Stomach (tissue), 9 donors: ENCODE measurements around the gene DDX5. TPM values are rescaled to one million over a fixed set of nuclear protein-coding genes. Genes with fewer than 3 reads are reported as not detected.

ENCODE experiments used
- DNase-seq, 2 donors: peaks; one replicate each; pipeline versions ENCODE4 v3.0.0 to v3.0.0-alpha.2; 2013 to 2019
- H3K27ac ChIP-seq, 5 donors: fragments of 200-600 bp in 4 of 5; sonication (generic) in 4 of 5; one replicate each; pipeline ENCODE4 v1.5.1; 2013 to 2019; ENCODE audit warnings: mild to moderate bottlenecking in 1 of 5, moderate library complexity in 1 of 5
- H3K27me3 ChIP-seq, 3 donors: fragments of 200-600 bp; sonication (generic); one replicate each; pipeline ENCODE4 v1.5.1; 2017 to 2019; ENCODE audit warnings: mixed run types in 1 of 3
- H3K36me3 ChIP-seq, 4 donors: fragments of 200-600 bp; sonication (generic); 1 replicate in 3 of 4; 2 replicates in 1 of 4; pipeline ENCODE4 v1.5.1; 2016 to 2019
- H3K4me1 ChIP-seq, 4 donors: fragments of 200-600 bp; sonication (generic); one replicate each; pipeline ENCODE4 v1.5.1; 2016 to 2019
- H3K4me3 ChIP-seq, 4 donors: fragments of 200-600 bp; sonication (generic) in 3 of 4; one replicate each; pipeline ENCODE4 v1.5.1; 2016 to 2019; ENCODE audit warnings: mild to moderate bottlenecking in 1 of 4
- H3K9me3 ChIP-seq, 4 donors: fragments of 200-600 bp; sonication (generic); one replicate each; pipeline ENCODE4 v1.5.1; 2016 to 2019
- EP300 ChIP-seq: sonication (generic); formaldehyde crosslinking; IDR thresholded peaks from one replicate; pipeline ENCODE4 v1.6.1; 2017; ENCODE audit warnings: antibody characterized with exemption
- POLR2A ChIP-seq, 4 donors: fragments of 450-650 bp; IDR thresholded peaks; one replicate each; pipeline ENCODE4 v1.6.1; 2016; ENCODE audit warnings: antibody characterized with exemption in 4 of 4, control low read depth in 2 of 4, mild to moderate bottlenecking in 1 of 4, moderate library complexity in 1 of 4
- POLR2AphosphoS5 ChIP-seq, 3 donors: sonication (generic); formaldehyde crosslinking; IDR thresholded peaks; one replicate each; pipeline ENCODE4 v1.6.1; 2016; ENCODE audit warnings: antibody characterized with exemption in 3 of 3
- whole genome bisulfite sequencing, 5 donors: extraction: QIAGEN DNeasy Blood & Tissue Kit in 3 of 5; methylation state at CpG; one replicate each; pipeline versions ENCODE4 v1.1.5 to v1.1.7; 2013 to 2018; 5-methylcytosine and 5-hydroxymethylcytosine counted together
- intact Hi-C: fragments of 100-400 bp; cut with DNase I; formaldehyde crosslinking; loops from one replicate; pipeline ENCODE4 v1.15.1; 2023; ENCODE audit warnings: low total_unique reads
- polyA plus RNA-seq, 3 donors: library from polyadenylated mRNA; stranded (reverse); fragments of 200-250 nt; gene quantifications; one replicate each; pipeline ENCODE4 v1.2.3, GENCODE V29; 2013
- total RNA-seq, 5 donors: library from RNA; depleted of rRNA; stranded (reverse); fragments of >200 nt; gene quantifications; one replicate each; pipeline versions ENCODE4 v1.1.0 to v1.2.3, GENCODE V29; 2014 to 2016
- TF ChIP-seq, protein P1 (sequence below), 7 experiments: fragments of 450-650 bp in 4 of 7; fragments of 200-600 bp in 3 of 7; sonication (generic) in 3 of 7; IDR thresholded peaks; one replicate each; pipeline ENCODE4 v1.5.1; 2016 to 2019; ENCODE audit warnings: antibody characterized with exemption in 7 of 7, control low read depth in 2 of 7, mild to moderate bottlenecking in 1 of 7
- donor health status: healthy with polysubstance abuse.
- donor health status: Bipolar disorder and iron deficiency.
- donor health status: healthy.

DDX5 gene
- total and polyA plus RNA-seq, 8 donors, result 208 to 1,284 (median 528) TPM

DNA sequence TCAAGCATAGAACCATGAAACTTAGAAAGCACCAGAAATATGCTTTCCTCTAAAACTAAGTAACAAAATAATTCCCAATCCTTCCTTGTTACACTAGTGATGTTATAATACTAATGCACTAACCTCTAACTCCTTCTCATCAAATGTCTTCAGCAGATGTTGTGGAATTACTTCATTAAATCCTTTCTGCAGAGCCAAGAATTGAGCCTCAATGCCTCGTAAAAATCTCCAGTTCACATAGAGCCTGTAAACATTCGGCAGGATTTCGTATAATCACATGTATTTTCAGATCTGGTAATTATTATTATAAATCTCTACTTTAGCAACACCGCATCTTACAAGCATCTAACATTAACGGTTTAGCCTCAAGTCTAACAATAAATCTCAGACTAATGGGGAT, 45.4 kb upstream of the DDX5 start:
- 82 to 87% (median 83%) methylated on average over 5 of the region's 5 CpGs for WGBS, 5 donors
- no peak for TF ChIP-seq POLR2A (IDR thresholded peaks at IDR 0.05)
- TF ChIP-seq, protein P1, sequence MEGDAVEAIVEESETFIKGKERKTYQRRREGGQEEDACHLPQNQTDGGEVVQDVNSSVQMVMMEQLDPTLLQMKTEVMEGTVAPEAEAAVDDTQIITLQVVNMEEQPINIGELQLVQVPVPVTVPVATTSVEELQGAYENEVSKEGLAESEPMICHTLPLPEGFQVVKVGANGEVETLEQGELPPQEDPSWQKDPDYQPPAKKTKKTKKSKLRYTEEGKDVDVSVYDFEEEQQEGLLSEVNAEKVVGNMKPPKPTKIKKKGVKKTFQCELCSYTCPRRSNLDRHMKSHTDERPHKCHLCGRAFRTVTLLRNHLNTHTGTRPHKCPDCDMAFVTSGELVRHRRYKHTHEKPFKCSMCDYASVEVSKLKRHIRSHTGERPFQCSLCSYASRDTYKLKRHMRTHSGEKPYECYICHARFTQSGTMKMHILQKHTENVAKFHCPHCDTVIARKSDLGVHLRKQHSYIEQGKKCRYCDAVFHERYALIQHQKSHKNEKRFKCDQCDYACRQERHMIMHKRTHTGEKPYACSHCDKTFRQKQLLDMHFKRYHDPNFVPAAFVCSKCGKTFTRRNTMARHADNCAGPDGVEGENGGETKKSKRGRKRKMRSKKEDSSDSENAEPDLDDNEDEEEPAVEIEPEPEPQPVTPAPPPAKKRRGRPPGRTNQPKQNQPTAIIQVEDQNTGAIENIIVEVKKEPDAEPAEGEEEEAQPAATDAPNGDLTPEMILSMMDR (IDR thresholded peaks at IDR 0.05), result no peak
- TF ChIP-seq POLR2AphosphoS5 (IDR thresholded peaks at IDR 0.05), result no peak
- no peak for TF ChIP-seq EP300
- H3K27ac ChIP-seq, result no peak overlapping the region
- H3K4me1 ChIP-seq, result no peaks in the 10 kb centered on the region
- intact Hi-C loops, result no loop called here
- peaks cover 32 to 95% (median 90%) of the 10 kb centered on the region in 4 donors for H3K36me3 ChIP-seq
- no peak for DNase-seq
- H3K4me3 ChIP-seq, result no peak overlapping the region
- no peaks in the 10 kb centered on the region for H3K27me3 ChIP-seq
- no peaks in the 10 kb centered on the region for H3K9me3 ChIP-seq

DNA sequence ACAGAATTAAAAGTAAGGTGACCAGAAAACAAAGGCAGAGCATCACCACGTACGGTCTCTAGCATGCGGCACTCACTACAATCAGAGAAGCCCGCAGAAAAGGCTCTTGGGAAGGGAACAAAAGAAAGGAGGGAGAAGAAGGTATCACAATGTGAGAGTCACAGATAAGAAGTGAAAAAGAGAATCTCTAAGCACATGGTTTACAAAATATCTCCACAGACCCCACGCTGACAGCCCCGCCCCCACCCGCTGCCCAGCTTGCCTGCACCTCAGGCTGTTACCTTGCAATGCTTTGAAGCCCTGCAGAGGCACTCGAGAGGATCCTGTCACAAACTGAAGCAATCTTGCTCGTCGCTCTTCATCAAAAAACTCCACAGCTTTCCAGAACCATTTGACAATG, 41.2 kb upstream of the DDX5 start:
- WGBS, 5 donors, result 85 to 89% (median 87%) methylated on average over 10 of the region's 10 CpGs
- TF ChIP-seq, protein P1 (IDR thresholded peaks at IDR 0.05), result no peak
- no peak for TF ChIP-seq POLR2A (IDR thresholded peaks at IDR 0.05)
- TF ChIP-seq EP300, result no peak
- TF ChIP-seq POLR2AphosphoS5 (IDR thresholded peaks at IDR 0.05), result no peak
- H3K9me3 ChIP-seq, result no peaks in the 10 kb centered on the region
- H3K4me3 ChIP-seq, result no peak overlapping the region
- no peaks in the 10 kb centered on the region for H3K27me3 ChIP-seq
- intact Hi-C loops, result no loop called here
- H3K27ac ChIP-seq, result no peak overlapping the region
- no peak for DNase-seq
- no peaks in the 10 kb centered on the region for H3K4me1 ChIP-seq
- peaks cover 41 to 95% (median 89%) of the 10 kb centered on the region in 4 donors for H3K36me3 ChIP-seq

DNA sequence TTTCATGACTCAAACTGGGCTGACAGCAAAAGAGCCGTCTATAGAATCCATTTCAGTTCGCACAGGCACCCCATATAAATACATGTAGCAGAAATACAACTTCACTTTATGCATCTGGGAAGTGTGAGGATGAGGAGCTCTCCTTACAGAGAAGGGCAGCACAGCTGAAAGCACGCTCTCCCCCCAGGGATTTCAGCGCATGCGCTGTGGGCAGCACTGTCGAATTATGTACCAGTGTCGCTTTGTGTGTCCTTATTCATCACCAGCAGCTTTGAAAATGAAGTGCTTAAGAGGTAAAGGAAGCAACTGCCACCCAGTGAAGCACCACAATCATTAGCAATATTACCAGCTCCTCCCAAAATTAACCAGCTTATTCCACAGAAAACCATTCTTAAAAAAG, 40.6 kb upstream of the DDX5 start:
- H3K36me3 ChIP-seq, result peaks cover 41 to 98% (median 91%) of the 10 kb centered on the region in 4 donors
- H3K4me1 ChIP-seq, result no peaks in the 10 kb centered on the region
- intact Hi-C loops, result no loop called here
- H3K4me3 ChIP-seq, result no peak overlapping the region
- no peak overlapping the region for H3K27ac ChIP-seq
- no peak for DNase-seq
- WGBS, 5 donors, result 89 to 95% (median 92%) methylated on average over 7 of the region's 7 CpGs
- TF ChIP-seq EP300 (no peak), POLR2AphosphoS5 (IDR thresholded peaks at IDR 0.05) (no peak), POLR2A (IDR thresholded peaks at IDR 0.05) (no peak)
- TF ChIP-seq, protein P1 (IDR thresholded peaks at IDR 0.05), result no peak
- no peaks in the 10 kb centered on the region for H3K9me3 ChIP-seq
- H3K27me3 ChIP-seq, result no peaks in the 10 kb centered on the region

DNA sequence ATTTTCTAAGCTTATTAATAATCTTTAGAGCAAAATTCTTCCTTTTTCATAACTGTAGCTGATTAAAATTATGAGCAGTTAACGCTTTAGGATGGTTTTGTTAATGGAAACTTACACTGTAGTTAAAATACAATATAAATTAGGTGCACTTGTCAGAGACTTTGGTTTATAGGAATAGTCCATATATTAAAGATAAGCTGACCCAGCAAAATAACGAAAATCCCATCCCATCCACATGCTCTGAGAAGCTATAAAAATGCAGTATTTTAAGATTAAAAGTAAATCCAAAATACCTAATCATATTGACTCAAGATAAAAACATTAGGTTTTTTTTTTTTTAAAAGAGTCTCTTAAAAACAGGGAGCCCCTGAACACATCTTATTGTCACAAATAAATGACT, 38.7 kb upstream of the DDX5 start:
- no peaks in the 10 kb centered on the region for H3K27me3 ChIP-seq
- H3K4me1 ChIP-seq, result peaks cover 0 to 5% (median 0%) of the 10 kb centered on the region in 4 donors
- WGBS, 5 donors, result 84 to 95% (median 93%) methylated on average over 2 of the region's 2 CpGs
- no peak for TF ChIP-seq EP300
- intact Hi-C loops, result no loop called here
- no peak overlapping the region for H3K4me3 ChIP-seq
- H3K27ac ChIP-seq, result no peak overlapping the region
- no peak for DNase-seq
- peaks cover 39 to 99% (median 87%) of the 10 kb centered on the region in 4 donors for H3K36me3 ChIP-seq
- H3K9me3 ChIP-seq, result no peaks in the 10 kb centered on the region

DNA sequence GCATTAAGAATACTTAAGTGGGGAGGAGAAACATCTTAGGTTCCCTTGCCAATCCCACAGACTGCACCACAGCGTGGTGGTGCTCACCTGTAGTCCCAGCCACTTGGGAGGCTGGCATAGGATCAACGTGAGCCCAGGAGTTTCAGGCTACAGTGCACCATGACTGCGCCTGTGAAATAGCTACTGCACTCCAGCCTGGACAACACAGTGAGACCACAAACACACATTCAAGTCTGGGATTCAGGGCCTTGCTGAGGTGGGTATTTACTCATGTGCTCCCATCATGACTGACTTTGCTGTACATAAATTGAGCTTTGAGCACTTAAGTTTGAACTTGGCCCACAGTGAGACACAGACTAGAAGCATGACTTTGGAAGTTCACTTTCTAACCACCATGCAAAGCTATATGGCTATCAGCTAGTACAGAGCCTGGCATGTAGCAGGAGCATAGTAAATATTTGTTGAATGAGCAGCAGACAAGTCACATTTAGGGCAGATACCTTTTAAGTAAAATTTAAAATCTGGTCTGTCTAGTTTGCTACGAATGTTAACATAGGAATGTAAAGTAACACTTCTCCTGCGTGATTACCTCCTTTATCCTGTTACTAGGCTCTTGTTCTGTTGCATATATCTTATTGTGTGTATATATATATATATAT, 34.2 kb upstream of the DDX5 start:
- no peak for DNase-seq
- Histone ChIP-seq H3K4me3 (no peak overlapping the region), H3K27me3 (no peaks in the 10 kb centered on the region), H3K4me1 (peaks cover 0 to 5% (median 0%) of the 10 kb centered on the region in 4 donors), H3K27ac (no peak overlapping the region), H3K9me3 (no peaks in the 10 kb centered on the region), H3K36me3 (peaks cover 34 to 96% (median 85%) of the 10 kb centered on the region in 4 donors)
- 71 to 85% (median 75%) methylated on average over 5 of the region's 5 CpGs for WGBS, 5 donors
- intact Hi-C loops, result no loop called here
- TF ChIP-seq EP300, result no peak
- no peak for TF ChIP-seq POLR2A (IDR thresholded peaks at IDR 0.05)
- TF ChIP-seq POLR2AphosphoS5 (IDR thresholded peaks at IDR 0.05), result peak in 1 of 3 donors; percentile 17
- TF ChIP-seq, protein P1 (IDR thresholded peaks at IDR 0.05), result no peak
